ENCODE data around the gene SMPD3. TPM values are rescaled to one million over a fixed set of nuclear protein-coding genes. Genes with fewer than 3 reads are reported as not detected.

SMPD3 gene
- total and polyA plus RNA-seq, 9 of the 15 experiments (the other 6 are each of a cell fraction or from before 2014, with no cell fraction given): 0.03 to 1.2 (median 0.18) TPM

GRCh38 chr16:68459457-68459856 is 11.1 kb upstream of the SMPD3 start:
- H3K79me2 ChIP-seq (ENCODE audit: control insufficient read depth, insufficient read depth, low read length): no peaks in the 10 kb centered on the region
- H4K20me1 ChIP-seq (replicated peaks; ENCODE audit: control insufficient read depth, insufficient read depth, low read length): no peaks in the 10 kb centered on the region
- WGBS (ENCODE audit: insufficient coverage, low coverage, missing lambda C conversion rate): 1% methylated on average over 4 of the region's 4 CpGs
- ChIA-PET CTCF (ENCODE audit: low intra/inter-chr PET ratio) (no interaction called here), POLR2A (interaction anchor here (0.6 to 0.9 kb wide), 3 partner anchors 9 to 25 kb away, joined by 3 read pairs; no protein-coding TSS in a partner anchor)
- H3K36me3 ChIP-seq (ENCODE audit: control insufficient read depth, insufficient read depth, low read length): no peaks in the 10 kb centered on the region
- H2AFZ ChIP-seq (ENCODE audit: low read depth, low read length): no peak overlapping the region
- H3K27ac ChIP-seq (ENCODE audit: extremely low read depth, low read depth, low read length): no peak overlapping the region
- H3K4me3 ChIP-seq: no peak overlapping the region
- in situ Hi-C loops (cut with MboI) (no loop called here), intact Hi-C loops (cut with micrococcal nuclease) (no loop called here)
- peaks cover 0 to 25% of the 10 kb centered on the region in 2 experiments; a peak in 2 of 5 replicates for H3K27me3 ChIP-seq (ENCODE audit: control insufficient read depth in 2 of 2, insufficient read depth in 2 of 2, low read length in 2 of 2)
- no peaks in the 10 kb centered on the region for H3K9me1 ChIP-seq (ENCODE audit: control insufficient read depth, insufficient read depth, low read length)
- FAIRE-seq: no peak
- ATAC-seq: no peak
- no peaks in the 10 kb centered on the region for H3K9me3 ChIP-seq (replicated peaks; ENCODE audit: control insufficient read depth, insufficient read depth, low read depth, low read length)
- no TSS peak for BruUV-seq (replicated peaks)
- no peaks in the 10 kb centered on the region for H3K4me1 ChIP-seq (replicated peaks in 1 of 2; ENCODE audit: control insufficient read depth in 2 of 2, insufficient read depth in 2 of 2, low read length in 2 of 2)
- no peak for DNase-seq (ENCODE audit: extremely low read depth in 1 of 4, low spot score in 3 of 4)
- no peak overlapping the region for H3K4me2 ChIP-seq (ENCODE audit: insufficient read depth, low read length)
- TF ChIP-seq CREB5 (CRISPR knock-in tag; IDR thresholded peaks at IDR 0.05): no peak
- no peak for TF ChIP-seq KAT7 (CRISPR knock-in tag; IDR thresholded peaks at IDR 0.05; ENCODE audit: borderline replicate concordance)
- TF ChIP-seq HOXB6 (CRISPR knock-in tag; IDR thresholded peaks at IDR 0.05; ENCODE audit: borderline replicate concordance): no peak
- no peak for TF ChIP-seq REST (IDR thresholded peaks at IDR 0.05; ENCODE audit: borderline replicate concordance)
- no peak for TF ChIP-seq REST (CRISPR knock-in tag; IDR thresholded peaks at IDR 0.05; ENCODE audit: low read depth)
- TF ChIP-seq SMAD1 (IDR thresholded peaks at IDR 0.05; ENCODE audit: low read depth, low read length, partially characterized antibody): no peak
- TF ChIP-seq NCOA6 (IDR thresholded peaks at IDR 0.05): no peak
- no peak for TF ChIP-seq HBP1 (CRISPR knock-in tag; IDR thresholded peaks at IDR 0.05)
- TF ChIP-seq CGGBP1 (CRISPR knock-in tag; IDR thresholded peaks at IDR 0.05): no peak
- no peak for TF ChIP-seq NFXL1 (CRISPR knock-in tag; IDR thresholded peaks at IDR 0.05)
- no peak overlapping the region for H3K9ac ChIP-seq (ENCODE audit: insufficient read depth in 1 of 2, low read depth in 2 of 2, low read length in 2 of 2)
